GM19351 (cell line): ENCODE data around the gene SPEM2.

Experiments used
- ATAC-seq: cut with Tn5 transposase; IDR thresholded peaks from one replicate; pipeline ENCODE4 v1.9.1; 2021; ENCODE audit warnings: mild to moderate bottlenecking, moderate library complexity; ENCODE audit not compliant: unreplicated experiment

Gene SPEM2

GRCh38 chr17:7425316-7425715, at the start of gene SPEM2:
TSS of gene SPEM2 (plus strand) at chr17:7425616. CDS start at chr17:7425689, 73 bp downstream.
- no peak for ATAC-seq

DNA sequence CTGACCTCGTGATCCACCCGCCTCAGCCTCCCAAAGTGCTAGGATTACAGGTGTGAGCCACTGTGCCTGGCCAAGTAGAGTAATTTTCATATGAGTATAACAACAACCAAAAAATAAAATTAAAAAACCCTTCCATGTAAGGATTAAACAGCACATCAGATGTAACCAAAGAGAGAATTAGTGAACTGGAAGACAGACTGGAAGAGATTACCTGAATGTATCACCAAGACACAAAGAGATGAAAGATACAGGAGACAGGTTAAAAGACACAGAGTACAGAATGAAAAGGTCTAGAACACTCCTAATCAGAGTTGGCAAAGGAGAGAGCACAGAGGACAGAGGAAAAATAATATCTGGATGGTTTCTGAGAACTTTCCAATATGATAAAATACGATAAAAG, 46.3 kb upstream of the SPEM2 start:
- no peak for ATAC-seq

DNA sequence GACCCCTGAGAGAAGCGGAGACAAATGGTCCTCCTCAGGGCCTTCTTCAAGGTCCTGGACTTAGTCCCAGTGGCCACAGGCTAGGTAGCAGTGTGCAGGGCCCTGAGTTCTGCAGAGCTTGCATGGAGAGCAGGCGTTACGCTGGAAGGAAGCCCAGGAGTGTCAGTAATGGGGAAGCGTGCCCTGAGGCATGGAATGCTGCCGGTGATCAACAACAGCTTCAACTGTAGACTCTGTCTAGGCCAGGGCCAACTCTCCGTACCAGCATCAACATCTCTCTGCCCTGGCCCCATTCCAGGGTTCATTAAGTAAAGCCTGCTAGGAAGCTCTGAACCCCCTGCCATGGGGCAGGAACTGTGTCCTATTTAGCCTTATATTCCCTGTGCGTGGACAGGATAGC, 45.1 kb upstream of the SPEM2 start:
- ATAC-seq = no peak

- no peak for ATAC-seq
These were observed 44.3 kb upstream of the SPEM2 start, which contains the start of gene TNK1 for GRCh38 chr17:7380855-7381683. TSS of gene TNK1 (plus strand) at chr17:7381089. CDS start at chr17:7382927, 1,838 bp downstream.

- ATAC-seq = no peak
These were observed 42.5 kb upstream of the SPEM2 start for GRCh38 chr17:7382901-7383300.

DNA sequence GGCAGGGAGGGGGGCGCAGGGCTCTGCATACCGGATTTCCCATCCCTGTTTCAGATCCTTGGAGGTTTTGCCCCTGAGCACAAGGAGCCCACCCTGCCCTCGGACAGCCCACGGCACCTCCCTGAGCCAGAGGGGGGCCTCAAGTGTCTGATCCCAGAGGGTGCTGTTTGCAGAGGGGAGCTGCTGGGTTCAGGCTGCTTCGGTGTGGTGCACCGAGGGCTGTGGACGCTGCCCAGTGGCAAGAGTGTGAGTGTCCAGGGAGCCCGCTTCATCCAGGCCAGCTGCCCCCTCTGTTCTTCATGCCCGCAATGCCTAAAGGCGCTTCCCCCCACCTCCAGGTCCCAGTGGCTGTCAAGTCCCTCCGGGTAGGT, 42.1 kb upstream of the SPEM2 start:
- ATAC-seq = no peak

GRCh38 chr17:7383742-7384488, 41.5 kb upstream of the SPEM2 start:
- ATAC-seq = no peak

DNA sequence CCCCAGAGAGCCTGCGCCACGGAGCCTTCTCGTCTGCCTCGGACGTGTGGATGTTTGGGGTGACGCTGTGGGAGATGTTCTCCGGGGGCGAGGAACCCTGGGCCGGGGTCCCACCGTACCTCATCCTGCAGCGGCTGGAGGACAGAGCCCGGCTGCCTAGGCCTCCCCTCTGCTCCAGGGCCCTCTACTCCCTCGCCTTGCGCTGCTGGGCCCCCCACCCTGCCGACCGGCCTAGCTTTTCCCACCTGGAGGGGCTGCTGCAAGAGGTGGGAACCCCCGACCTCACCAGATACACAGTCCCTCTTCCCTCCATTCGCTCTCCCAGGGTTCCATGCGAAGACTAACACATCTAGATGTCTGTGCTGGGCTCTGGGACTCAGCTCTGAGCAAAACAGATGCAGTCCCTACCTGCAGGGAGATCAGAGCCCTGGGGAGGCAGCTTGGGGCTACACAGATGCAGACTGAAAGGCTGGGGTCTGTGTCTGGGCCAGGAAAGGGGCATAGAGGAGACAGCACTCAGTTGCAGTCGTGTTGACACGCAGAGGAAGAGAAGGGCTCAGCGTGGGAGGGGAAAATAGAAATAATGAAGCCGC, 40.8 kb upstream of the SPEM2 start:
- no peak for ATAC-seq

DNA sequence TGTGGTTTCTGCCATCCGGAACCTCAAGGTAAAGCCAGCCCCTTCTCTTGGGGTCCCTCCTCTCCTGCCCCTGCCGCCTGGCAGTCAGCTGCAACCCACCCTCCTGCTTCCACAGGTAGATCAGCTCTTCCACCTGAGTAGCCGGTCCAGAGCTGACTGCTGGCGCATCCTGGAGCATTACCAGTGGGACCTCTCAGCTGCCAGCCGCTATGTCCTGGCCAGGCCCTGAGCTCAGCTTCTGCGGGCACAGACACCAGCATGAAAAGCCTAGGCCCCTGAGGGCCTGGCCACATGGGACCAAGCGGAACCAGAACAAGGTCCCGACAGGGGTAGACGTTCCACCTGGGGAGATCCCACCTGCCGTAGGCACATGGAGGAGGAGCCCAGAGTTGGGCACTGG, 36.6 kb upstream of the SPEM2 start:
- no peak for ATAC-seq

DNA sequence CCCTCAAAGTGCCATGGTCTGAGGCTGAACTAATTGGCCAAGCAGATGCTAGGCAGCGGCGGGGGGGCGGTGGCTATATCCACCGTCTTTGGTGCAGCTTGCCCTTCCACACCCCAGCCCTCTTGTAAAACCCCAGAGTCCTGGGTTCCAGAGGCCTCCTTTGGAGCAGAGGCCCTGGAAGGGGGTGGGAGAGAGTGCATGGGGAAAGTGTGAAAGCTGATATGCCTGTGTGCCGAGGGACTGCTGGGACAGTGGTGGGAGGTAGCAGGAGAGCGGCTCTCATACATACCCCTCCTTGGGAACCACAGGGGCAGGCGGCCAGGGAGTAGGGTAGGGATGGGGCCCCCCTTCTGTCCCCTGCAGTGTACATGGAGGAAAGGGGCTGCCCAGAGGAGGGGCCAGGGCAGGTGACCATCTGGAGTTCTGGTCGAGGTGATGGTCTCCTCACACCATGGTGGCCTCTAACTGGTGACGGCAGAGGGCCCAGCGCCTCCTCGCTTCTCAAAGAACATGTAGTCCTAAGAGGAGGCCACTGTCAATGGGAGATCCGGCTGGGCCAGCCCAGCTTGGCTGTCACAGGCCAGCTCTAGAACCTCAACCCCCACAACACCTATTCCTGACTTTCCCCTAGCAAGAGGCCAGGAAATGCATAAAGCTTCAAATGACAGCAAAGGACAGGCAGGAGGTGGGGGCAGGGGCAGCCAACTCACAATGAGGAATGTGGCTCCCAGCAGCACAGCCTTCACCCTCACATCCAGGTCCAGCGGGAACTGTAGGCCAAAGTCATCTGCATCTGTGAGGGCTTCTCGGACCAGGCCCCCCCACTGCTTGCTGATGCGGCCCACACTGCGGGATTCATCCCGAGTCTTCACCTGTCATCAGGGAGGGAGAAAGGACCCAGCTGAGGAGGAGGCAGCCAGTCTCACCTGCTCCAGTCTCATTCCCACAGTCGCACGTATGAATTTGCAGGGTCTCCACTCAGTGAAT, 35.2 kb upstream of the SPEM2 start:
- no peak for ATAC-seq

DNA sequence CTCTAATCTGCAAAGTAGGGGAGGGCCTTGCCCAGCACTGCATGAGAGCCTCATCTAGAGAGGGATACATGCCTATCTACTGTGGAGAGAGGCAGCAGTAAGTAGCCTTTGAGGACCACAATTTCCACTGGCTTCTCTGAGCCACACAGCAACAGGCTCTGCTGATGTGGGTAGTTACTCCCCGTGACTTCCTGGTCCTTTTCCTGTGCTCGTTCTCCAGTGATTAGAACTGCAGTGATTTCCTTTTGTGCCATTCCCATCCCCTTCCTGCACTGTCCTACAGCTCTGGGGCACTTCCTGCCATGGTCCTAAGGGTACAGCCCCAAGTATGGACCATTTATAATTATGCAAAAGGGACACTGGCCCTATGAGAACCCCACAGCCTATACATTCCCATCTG, 34.1 kb upstream of the SPEM2 start:
- no peak for ATAC-seq

GRCh38 chr17:7392696-7393612, 32.5 kb upstream of the SPEM2 start:
- ATAC-seq = no peak

DNA sequence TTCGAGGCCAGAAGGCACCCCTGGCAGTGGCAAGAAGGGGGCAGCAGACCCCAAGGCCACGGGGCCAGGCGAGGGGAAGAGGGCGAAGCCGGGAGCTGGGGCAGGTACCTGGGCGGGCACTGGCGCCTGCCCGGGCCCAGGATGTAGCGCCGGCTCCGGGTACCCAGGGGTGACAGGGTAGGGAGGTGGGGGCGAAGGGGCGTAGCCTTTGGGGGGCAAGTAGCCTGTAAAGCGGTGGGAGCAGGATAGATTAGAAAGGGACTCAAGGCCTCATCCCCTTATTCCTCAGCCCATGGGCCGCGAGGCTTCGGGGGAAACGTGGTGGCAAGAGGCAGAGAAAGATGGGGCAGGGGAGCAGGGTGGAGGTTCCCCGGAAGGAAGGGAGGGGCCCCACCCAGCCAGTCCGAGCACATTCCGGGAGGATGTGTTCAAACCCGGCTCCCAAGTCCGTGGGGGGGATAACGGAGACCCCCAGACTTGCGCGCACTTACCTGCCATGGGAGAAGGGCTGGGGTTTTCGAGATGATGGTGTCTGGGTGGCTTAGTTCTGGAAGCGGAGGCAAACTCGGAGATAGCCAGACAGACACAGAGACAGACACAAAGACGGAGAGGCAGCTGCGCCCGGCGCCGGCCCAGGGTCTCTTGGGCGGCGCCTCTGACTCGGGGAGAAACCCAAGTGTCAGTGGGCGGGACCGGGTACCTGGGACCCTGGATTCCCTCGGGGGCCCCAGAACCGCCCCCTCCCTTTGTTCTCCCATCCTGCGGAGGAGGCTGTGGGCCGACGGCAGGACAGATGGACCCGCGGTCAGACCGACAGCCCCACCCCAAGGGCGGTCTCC, 31.6 kb upstream of the SPEM2 start:
- ATAC-seq = peak; percentile 52

- peak; percentile 70 for ATAC-seq
These were observed 30.8 kb upstream of the SPEM2 start, which contains the start of gene PLSCR3 for GRCh38 chr17:7394452-7395191. TSS of gene PLSCR3 (minus strand) at chr17:7394525. CDS start at chr17:7394110, 415 bp downstream.

DNA sequence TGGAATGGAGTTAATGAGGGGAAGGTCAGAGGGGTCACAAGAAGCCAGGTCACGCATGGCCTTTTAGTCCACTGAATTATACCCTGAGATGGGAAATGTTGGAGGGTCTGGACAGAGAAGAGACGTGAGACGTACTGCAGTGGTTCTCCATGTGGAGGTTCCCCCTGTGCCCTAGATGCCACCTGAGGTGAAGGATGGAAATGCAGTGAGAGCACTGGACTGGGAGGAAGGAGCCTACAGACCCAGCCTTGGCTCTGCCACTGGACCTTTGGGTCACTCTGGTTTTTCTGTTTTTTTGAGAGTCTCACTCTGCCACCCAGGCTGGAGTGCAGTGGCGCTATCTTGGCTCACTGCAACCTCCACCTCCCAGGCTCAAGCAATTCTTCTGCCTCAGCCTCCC, 29.3 kb upstream of the SPEM2 start:
- no peak for ATAC-seq

- no peak for ATAC-seq
These were observed 26.8 kb upstream of the SPEM2 start for GRCh38 chr17:7398612-7399011.

GRCh38 chr17:7403043-7403726, 22.2 kb upstream of the SPEM2 start:
- no peak for ATAC-seq

DNA sequence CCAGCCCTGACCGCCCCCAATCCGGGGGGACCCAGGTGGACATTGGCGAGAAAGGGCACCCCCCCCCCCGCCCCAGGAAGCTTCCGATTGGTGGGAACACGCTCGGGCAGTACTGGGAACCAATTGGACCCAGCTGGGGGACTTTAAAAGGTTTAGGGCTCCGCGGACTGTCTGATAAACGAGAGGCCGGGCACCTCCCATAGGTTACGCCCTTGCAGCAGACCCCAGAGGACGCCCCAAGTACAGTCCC, 21.8 kb upstream of the SPEM2 start:
- peak; percentile 19 for ATAC-seq
